ENCODE measurements around the gene ATXN1. TPM values are rescaled to one million over a fixed set of nuclear protein-coding genes. Genes with fewer than 3 reads are reported as not detected.

Gene ATXN1
- total RNA-seq, 1 donor from 2014 or later: 64.5 TPM

GRCh38 chr6:16654701-16655100, 106.6 kb downstream of the ATXN1 start:
- Mint-ChIP-seq H3K4me3 (ENCODE audit: unreplicated experiment) (no peak overlapping the region), H3K27ac (ENCODE audit: unreplicated experiment) (no peak overlapping the region), H3K36me3 (ENCODE audit: low read depth) (peaks cover 4% of the 10 kb centered on the region), H3K27me3 (ENCODE audit: low read depth) (no peaks in the 10 kb centered on the region), H3K9me3 (ENCODE audit: low read depth) (no peaks in the 10 kb centered on the region), H3K4me1 (ENCODE audit: low read depth) (peaks cover 21% of the 10 kb centered on the region)
- no peak for DNase-seq (ENCODE audit: low spot score)
- TF ChIP-seq CTCF (IDR thresholded peaks at IDR 0.05): no peak

GRCh38 chr6:16653226-16653625, 108.0 kb downstream of the ATXN1 start:
- Mint-ChIP-seq H3K27ac (ENCODE audit: unreplicated experiment) (no peak overlapping the region), H3K4me1 (ENCODE audit: low read depth) (peaks cover 19% of the 10 kb centered on the region), H3K9me3 (ENCODE audit: low read depth) (no peaks in the 10 kb centered on the region), H3K27me3 (ENCODE audit: low read depth) (no peaks in the 10 kb centered on the region), H3K4me3 (ENCODE audit: unreplicated experiment) (no peak overlapping the region), H3K36me3 (ENCODE audit: low read depth) (peaks cover 4% of the 10 kb centered on the region)
- no peak for DNase-seq (ENCODE audit: low spot score)
- TF ChIP-seq CTCF (IDR thresholded peaks at IDR 0.05): no peak

GRCh38 chr6:16651871-16652270, 109.4 kb downstream of the ATXN1 start:
- Mint-ChIP-seq H3K27ac (ENCODE audit: unreplicated experiment) (no peak overlapping the region), H3K9me3 (ENCODE audit: low read depth) (no peaks in the 10 kb centered on the region), H3K36me3 (ENCODE audit: low read depth) (peaks cover 1% of the 10 kb centered on the region), H3K4me1 (ENCODE audit: low read depth) (peaks cover 14% of the 10 kb centered on the region), H3K4me3 (ENCODE audit: unreplicated experiment) (no peak overlapping the region), H3K27me3 (ENCODE audit: low read depth) (no peaks in the 10 kb centered on the region)
- TF ChIP-seq CTCF (IDR thresholded peaks at IDR 0.05): no peak
- DNase-seq (ENCODE audit: low spot score): no peak

- H3K4me1 Mint-ChIP-seq (ENCODE audit: low read depth): peaks cover 11% of the 10 kb centered on the region
- no peak for DNase-seq (ENCODE audit: low spot score)
These were observed 111.4 kb downstream of the ATXN1 start for GRCh38 chr6:16649890-16650289.

GRCh38 chr6:16649241-16649640, 112.0 kb downstream of the ATXN1 start:
- H3K9me3 Mint-ChIP-seq (ENCODE audit: low read depth): no peaks in the 10 kb centered on the region
- H3K27ac Mint-ChIP-seq (ENCODE audit: unreplicated experiment): no peak overlapping the region
- H3K4me3 Mint-ChIP-seq (ENCODE audit: unreplicated experiment): no peak overlapping the region
- no peaks in the 10 kb centered on the region for H3K27me3 Mint-ChIP-seq (ENCODE audit: low read depth)
- peaks cover 9% of the 10 kb centered on the region for H3K36me3 Mint-ChIP-seq (ENCODE audit: low read depth)
- H3K4me1 Mint-ChIP-seq (ENCODE audit: low read depth): peaks cover 11% of the 10 kb centered on the region
- TF ChIP-seq CTCF (IDR thresholded peaks at IDR 0.05): no peak
- no peak for DNase-seq (ENCODE audit: low spot score)

More at GRCh38 chr6:16649890-16650289, 111.4 kb downstream of the ATXN1 start:
- no peak overlapping the region for H3K4me3 Mint-ChIP-seq (ENCODE audit: unreplicated experiment)
- H3K27ac Mint-ChIP-seq (ENCODE audit: unreplicated experiment): no peak overlapping the region
- no peak for TF ChIP-seq CTCF (IDR thresholded peaks at IDR 0.05)
- H3K9me3 Mint-ChIP-seq (ENCODE audit: low read depth): no peaks in the 10 kb centered on the region
- no peaks in the 10 kb centered on the region for H3K27me3 Mint-ChIP-seq (ENCODE audit: low read depth)
- peaks cover 7% of the 10 kb centered on the region for H3K36me3 Mint-ChIP-seq (ENCODE audit: low read depth)

All from chondrocyte (in vitro differentiated cells).